Cardiac muscle cell (in vitro differentiated cells and primary cell): Measurements from ENCODE around the gene GNLY. TPM values are rescaled to one million over a fixed set of nuclear protein-coding genes. Genes with fewer than 3 reads are reported as not detected.
"Not testable (repeated sequence)": the region's sequence is repeated elsewhere in the genome, so short reads cannot be mapped to it uniquely, and the experiment has no call there.

Experiments
- DNase-seq, 2 donors: peaks; one replicate each; pipeline versions ENCODE4 v3.0.0 to v3.0.0-alpha.2; 2010 to 2017; ENCODE audit warnings: low read depth in 1 of 2, low spot score in 1 of 2
- H3K27ac ChIP-seq: fragments of 200-600 bp; sonication (generic); 2 replicates; pipeline ENCODE4 v1.5.1; 2016
- H3K27me3 ChIP-seq: fragments of 200-600 bp; sonication (generic); 2 replicates; pipeline ENCODE4 v1.6.0; 2016; ENCODE audit warnings: control low read depth
- H3K36me3 ChIP-seq: fragments of 200-600 bp; sonication (generic); 2 replicates; pipeline ENCODE4 v1.5.1; 2016; ENCODE audit warnings: control low read depth
- H3K4me1 ChIP-seq: fragments of 200-600 bp; sonication (generic); 2 replicates; pipeline ENCODE4 v1.8.1; 2017; ENCODE audit warnings: low read depth, mild to moderate bottlenecking, mixed run types
- H3K4me3 ChIP-seq: fragments of 200-600 bp; sonication (generic); 2 replicates; pipeline ENCODE4 v1.5.1; 2016; ENCODE audit warnings: mild to moderate bottlenecking
- H3K9me3 ChIP-seq: fragments of 200-600 bp; sonication (generic); 2 replicates; pipeline ENCODE4 v1.5.1; 2017; ENCODE audit warnings: low read depth, mild to moderate bottlenecking, control low read depth
- CTCF ChIP-seq: IDR thresholded peaks from 2 replicates; pipeline ENCODE4 v1.5.1; 2012; ENCODE audit warnings: low read depth, mild to moderate bottlenecking, low read length
- polyA plus RNA-seq: library from polyadenylated mRNA; unstranded; fragments of >200 nt; fragmentation: Nextera tagmentation; extraction: Ambion mirVana; gene quantifications from 2 replicates; pipeline ENCODE4 v1.2.1, GENCODE V29; 2016
- total RNA-seq: library from RNA; depleted of rRNA; stranded (reverse); fragments of >200 nt; gene quantifications from 2 replicates; pipeline ENCODE4 v1.2.3, GENCODE V29; 2016

Gene GNLY
- total and polyA plus RNA-seq, 2 experiments from 2014 or later, result not detected

DNA sequence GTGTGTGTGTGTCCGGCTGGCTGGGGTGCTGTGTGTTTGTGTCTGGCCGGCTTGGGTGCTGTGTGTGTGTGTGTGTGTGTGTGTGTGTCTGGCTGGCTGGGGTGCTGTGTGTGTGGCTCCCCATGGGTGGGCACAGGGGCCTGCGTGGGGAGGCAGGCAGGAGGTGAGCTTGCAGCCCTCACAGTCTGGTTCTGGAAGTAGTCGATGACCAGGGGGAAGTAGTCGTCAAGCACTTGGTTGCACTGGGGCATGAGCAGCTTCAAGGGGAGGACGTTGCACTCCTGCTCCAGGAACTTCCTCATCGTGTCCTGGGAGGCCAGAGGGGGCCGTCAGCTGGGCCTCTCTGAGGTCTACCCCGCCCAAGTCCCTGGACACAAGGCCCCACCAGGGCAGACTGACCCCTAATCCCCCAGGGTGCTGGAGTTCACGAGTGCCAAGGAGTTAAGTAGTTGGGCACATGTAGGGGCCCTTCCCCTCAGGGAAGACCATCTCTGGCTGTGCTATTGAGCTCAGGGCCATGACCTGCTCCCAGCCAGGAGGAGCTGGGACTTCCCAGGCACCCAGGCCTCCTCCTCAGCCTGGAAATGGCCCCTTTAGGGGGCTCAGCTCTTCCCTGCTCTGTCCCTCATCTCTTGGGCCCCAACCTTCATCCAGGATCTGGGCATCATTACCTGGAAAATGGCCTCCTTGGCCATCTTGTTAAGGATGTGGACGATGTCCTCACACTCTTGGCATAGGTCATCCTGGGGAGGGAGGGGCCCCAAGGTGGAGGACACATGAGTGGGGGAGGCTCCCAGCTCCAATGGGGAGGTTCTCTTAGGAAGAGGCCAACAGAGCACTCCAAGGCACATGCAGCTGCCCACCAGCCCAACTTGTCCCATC is 27.5 kb upstream of the GNLY start:
- no peak for TF ChIP-seq CTCF
- Histone ChIP-seq H3K9me3 (no peaks in the 10 kb centered on the region), H3K4me3 (no peak overlapping the region), H3K27ac (no peak overlapping the region), H3K4me1 (no peaks in the 10 kb centered on the region), H3K27me3 (no peaks in the 10 kb centered on the region), H3K36me3 (no peaks in the 10 kb centered on the region)
- no peak for DNase-seq

GRCh38 chr2:85667561-85668008 is 26.6 kb upstream of the GNLY start:
- no peak for DNase-seq
- H3K27ac ChIP-seq, result no peak overlapping the region
- no peaks in the 10 kb centered on the region for H3K4me1 ChIP-seq
- H3K9me3 ChIP-seq, result no peaks in the 10 kb centered on the region
- TF ChIP-seq CTCF, result no peak
- no peaks in the 10 kb centered on the region for H3K36me3 ChIP-seq
- H3K4me3 ChIP-seq, result no peak overlapping the region
- no peaks in the 10 kb centered on the region for H3K27me3 ChIP-seq

DNA sequence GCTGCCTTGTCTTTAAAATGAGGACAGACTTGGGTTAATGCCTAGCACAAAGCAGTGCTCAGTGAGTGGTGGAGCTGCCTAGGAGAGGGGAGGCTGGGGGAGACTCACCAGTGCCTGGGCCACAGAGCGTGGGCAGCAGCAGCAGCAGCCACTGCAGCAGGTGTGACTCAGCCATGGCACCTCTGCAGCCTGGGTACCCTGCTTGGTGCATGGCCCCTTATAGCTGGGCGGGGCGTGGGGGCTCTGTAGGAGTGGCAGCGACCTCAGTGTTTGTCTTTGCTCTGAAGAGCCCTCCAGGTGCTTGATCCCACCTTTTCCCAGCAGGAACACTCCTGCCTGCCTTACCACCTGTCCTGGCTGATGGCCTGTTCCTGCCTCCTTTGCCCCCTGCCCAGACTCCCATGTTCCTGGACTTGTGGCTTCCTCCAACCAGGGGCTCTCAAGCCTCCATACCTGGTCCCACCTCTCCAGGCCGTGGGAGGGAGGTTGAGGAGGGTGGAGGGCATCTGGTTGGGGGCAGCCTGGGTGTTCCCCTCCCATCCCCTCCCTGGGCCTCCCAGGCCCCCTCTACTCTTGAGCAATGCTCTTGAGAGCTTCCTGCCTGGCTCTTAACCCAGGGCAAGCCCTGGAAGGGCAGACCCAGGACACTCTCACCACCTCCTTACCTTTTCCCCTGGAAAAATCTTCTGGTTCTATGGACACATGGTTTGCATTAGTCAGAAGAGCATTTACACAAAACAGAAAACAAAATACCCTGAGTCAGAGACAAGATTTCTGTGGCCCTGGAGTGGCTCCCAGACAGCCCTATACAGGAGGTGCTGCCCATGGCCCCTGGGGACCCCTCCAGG is 25.9 kb upstream of the GNLY start, which contains the start of gene SFTPB:
Gene SFTPB (minus strand): TSS at position 191 of the 848 bp plus-strand sequence. CDS start 16 bp downstream, at position 175.
- DNase-seq, result no peak
- Histone ChIP-seq H3K9me3 (no peaks in the 10 kb centered on the region), H3K36me3 (no peaks in the 10 kb centered on the region), H3K4me3 (no peak within 1 kb of the TSS), H3K4me1 (no peaks in the 10 kb centered on the region), H3K27ac (no peak within 1 kb of the TSS), H3K27me3 (no peaks in the 10 kb centered on the region)
- no peak for TF ChIP-seq CTCF

DNA sequence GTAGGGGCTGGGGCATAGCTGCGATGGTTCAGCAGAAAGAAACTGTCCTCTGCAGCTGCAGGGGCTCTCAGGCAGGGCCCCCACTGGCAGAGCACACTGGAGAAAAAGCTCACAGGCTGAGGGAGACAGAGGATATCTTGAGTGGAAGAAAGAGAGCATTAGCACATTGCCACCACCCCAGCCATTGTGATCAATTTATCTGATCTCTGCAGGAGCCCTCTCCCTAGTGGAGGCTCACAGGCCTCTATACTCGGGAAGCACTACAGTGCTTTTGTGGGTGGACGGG is 25.4 kb upstream of the GNLY start:
- TF ChIP-seq CTCF, result no peak
- Histone ChIP-seq H3K27me3 (no peaks in the 10 kb centered on the region), H3K4me1 (no peaks in the 10 kb centered on the region), H3K27ac (no peak overlapping the region), H3K9me3 (no peaks in the 10 kb centered on the region), H3K36me3 (no peaks in the 10 kb centered on the region), H3K4me3 (no peak overlapping the region)
- no peak for DNase-seq

GRCh38 chr2:85669549-85669948 is 24.6 kb upstream of the GNLY start:
- H3K4me1 ChIP-seq, result no peaks in the 10 kb centered on the region
- H3K9me3 ChIP-seq, result no peaks in the 10 kb centered on the region
- TF ChIP-seq CTCF, result no peak
- DNase-seq, result no peak
- no peak overlapping the region for H3K4me3 ChIP-seq
- H3K27me3 ChIP-seq, result no peaks in the 10 kb centered on the region
- H3K27ac ChIP-seq, result no peak overlapping the region
- H3K36me3 ChIP-seq, result no peaks in the 10 kb centered on the region

- not testable (repeated sequence) for H3K27ac ChIP-seq, DNase-seq, H3K4me3 ChIP-seq, H3K4me1 ChIP-seq, H3K36me3 ChIP-seq, H3K27me3 ChIP-seq, H3K9me3 ChIP-seq
Measured at GRCh38 chr2:85670416-85670815, 23.7 kb upstream of the GNLY start.
